Neuronal stem cell (in vitro differentiated cells): ENCODE measurements around the gene FGFR2.
A peak's percentile ranks its signal among the peaks of the same experiment; 100 is the strongest.

Source experiments
- DNase-seq: peaks from one replicate; pipeline ENCODE4 v3.0.0-alpha.2; 2013; ENCODE audit warnings: low spot score
- H2AFZ ChIP-seq: one replicate; pipeline ENCODE4 v1.6.1; 2013; ENCODE audit warnings: mild to moderate bottlenecking, low read length, inconsistent platforms
- H2AK5ac ChIP-seq: 2 replicates; pipeline ENCODE4 v1.6.1; 2013; ENCODE audit warnings: low read depth, mild to moderate bottlenecking, inconsistent platforms, low read length, moderate library complexity, mixed read lengths
- H2BK120ac ChIP-seq: 2 replicates; pipeline ENCODE4 v1.6.1; 2013; ENCODE audit warnings: low read depth, mild to moderate bottlenecking, inconsistent platforms, low read length, moderate library complexity, mixed read lengths
- H2BK12ac ChIP-seq: one replicate; pipeline ENCODE4 v1.6.1; 2013; ENCODE audit warnings: low read length, inconsistent platforms
- H2BK15ac ChIP-seq: 2 replicates; pipeline ENCODE4 v1.6.1; 2013; ENCODE audit warnings: mild to moderate bottlenecking, low read length, inconsistent platforms, mixed read lengths
- H2BK5ac ChIP-seq: one replicate; pipeline ENCODE4 v1.6.1; 2013; ENCODE audit warnings: inconsistent platforms, mild to moderate bottlenecking, low read length, moderate library complexity
- H3K14ac ChIP-seq: one replicate; pipeline ENCODE4 v1.6.1; 2013; ENCODE audit warnings: low read length, inconsistent platforms
- H3K18ac ChIP-seq: 2 replicates; pipeline ENCODE4 v1.6.1; 2013; ENCODE audit warnings: low read length, inconsistent platforms
- H3K23ac ChIP-seq: 2 replicates; pipeline ENCODE4 v1.6.1; 2013; ENCODE audit warnings: low read depth, mild to moderate bottlenecking, mixed read lengths, low read length, inconsistent platforms; ENCODE audit not compliant: poor library complexity
- H3K27ac ChIP-seq: replicated peaks from 3 replicates; pipeline ENCODE4 v1.5.1; 2013; ENCODE audit warnings: low read length, inconsistent platforms
- H3K27me3 ChIP-seq, 3 experiments: 2 replicates each; pipeline ENCODE4 v1.6.1; 2013; ENCODE audit warnings: low read length in 3 of 3, mild to moderate bottlenecking in 2 of 3, inconsistent platforms in 1 of 3, low read depth in 1 of 3, mixed read lengths in 1 of 3, moderate library complexity in 1 of 3; ENCODE audit not compliant: control insufficient read depth in 3 of 3, insufficient read depth in 3 of 3
- H3K36me3 ChIP-seq, 2 donors: replicated peaks in 1 of 2; 2 replicates each; pipeline ENCODE4 v1.6.1; 2013; ENCODE audit warnings: low read length in 2 of 2; ENCODE audit not compliant: control insufficient read depth in 2 of 2, insufficient read depth in 2 of 2
- H3K4ac ChIP-seq: 2 replicates; pipeline ENCODE4 v1.6.1; 2013; ENCODE audit warnings: inconsistent platforms, mild to moderate bottlenecking, low read length, moderate library complexity
- H3K4me1 ChIP-seq, 2 donors: 1 replicate in 1 of 2; 2 replicates in 1 of 2; pipeline ENCODE4 v1.6.1; 2013; ENCODE audit warnings: low read length in 2 of 2, low read depth in 1 of 2; ENCODE audit not compliant: control insufficient read depth in 2 of 2, insufficient read depth in 1 of 2
- H3K4me2 ChIP-seq: one replicate; pipeline ENCODE4 v1.6.1; 2013; ENCODE audit warnings: mild to moderate bottlenecking, low read length, inconsistent platforms; ENCODE audit not compliant: insufficient read depth, poor library complexity, severe bottlenecking
- H3K4me3 ChIP-seq, 2 donors: 2 replicates each; pipeline ENCODE4 v1.5.1; 2013; ENCODE audit warnings: low read length in 2 of 2, mild to moderate bottlenecking in 2 of 2, inconsistent platforms in 1 of 2, moderate library complexity in 1 of 2
- H3K79me1 ChIP-seq: one replicate; pipeline ENCODE4 v1.6.1; 2013; ENCODE audit warnings: low read depth, mild to moderate bottlenecking, inconsistent platforms, low read length, moderate library complexity
- H3K9ac ChIP-seq: one replicate; pipeline ENCODE4 v1.6.1; 2013; ENCODE audit warnings: mild to moderate bottlenecking, low read depth, low read length, inconsistent platforms; ENCODE audit not compliant: poor library complexity
- H3K9me3 ChIP-seq, 2 donors: replicated peaks in 1 of 2; 2 replicates each; pipeline versions ENCODE3 to v1.6.1; 2013; ENCODE audit warnings: low read length in 2 of 2, mild to moderate bottlenecking in 2 of 2, inconsistent platforms in 1 of 2, low read depth in 1 of 2, mixed read lengths in 1 of 2, moderate library complexity in 1 of 2; ENCODE audit not compliant: control insufficient read depth in 2 of 2, insufficient read depth in 1 of 2
- H4K8ac ChIP-seq: one replicate; pipeline ENCODE4 v1.6.1; 2013; ENCODE audit warnings: low read depth, mild to moderate bottlenecking, inconsistent platforms, low read length, moderate library complexity
- H4K91ac ChIP-seq: one replicate; pipeline ENCODE4 v1.6.1; 2013; ENCODE audit warnings: low read length, low read depth, mild to moderate bottlenecking, inconsistent platforms; ENCODE audit not compliant: poor library complexity
- WGBS, 2 donors: extraction: QIAGEN DNeasy Blood & Tissue Kit; methylation state at CpG; one replicate each; pipeline ENCODE4 v1.1.7; 2013; ENCODE audit warnings: missing lambda C conversion rate in 2 of 2, mixed read lengths in 1 of 2; ENCODE audit not compliant: insufficient read length in 2 of 2, insufficient replicate concordance in 1 of 2; ENCODE audit errors: extremely low coverage in 2 of 2; 5-methylcytosine and 5-hydroxymethylcytosine counted together

Gene FGFR2

DNA sequence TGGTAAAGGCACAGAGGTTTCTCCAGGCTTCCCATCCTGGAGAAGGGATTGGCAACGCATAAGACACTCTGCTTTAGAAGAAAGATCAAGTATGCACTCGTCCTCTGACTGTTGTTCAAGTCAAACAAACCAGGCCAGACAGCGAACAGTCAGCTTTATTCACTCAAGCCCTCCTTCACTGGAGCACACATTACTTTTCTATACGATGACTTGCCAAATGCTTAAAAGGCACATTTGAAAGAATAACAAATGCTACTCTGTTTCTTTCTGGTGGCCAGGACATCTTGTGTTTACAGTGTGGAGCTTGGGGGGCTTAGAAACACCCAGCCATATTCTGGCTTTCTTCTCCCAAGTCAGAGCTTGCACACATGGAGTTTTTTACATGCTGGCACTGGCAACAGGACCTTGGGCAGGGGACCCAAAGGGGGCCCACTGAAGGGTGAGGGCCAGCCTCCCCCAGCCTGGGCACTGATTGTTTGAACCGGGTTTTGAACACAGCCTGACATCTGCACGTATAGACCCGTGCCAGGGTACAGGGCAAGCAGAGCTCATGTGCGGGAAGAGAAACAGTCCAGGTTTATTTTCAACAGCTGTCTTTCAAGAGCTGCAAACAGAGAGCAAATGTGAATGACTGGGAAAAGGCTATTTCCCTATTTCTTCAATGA lies 33.3 kb upstream of the FGFR2 start:
- H3K27ac ChIP-seq: no peak overlapping the region
- no peak overlapping the region for H2BK12ac ChIP-seq
- H3K9ac ChIP-seq: no peak overlapping the region
- H3K18ac ChIP-seq: no peak overlapping the region
- H3K4ac ChIP-seq: no peak overlapping the region
- no peak overlapping the region for H4K91ac ChIP-seq
- H3K36me3 ChIP-seq: no peaks in the 10 kb centered on the region
- peaks cover 0 to 3% of the 10 kb centered on the region in 2 donors for H3K4me1 ChIP-seq
- H3K79me1 ChIP-seq: no peaks in the 10 kb centered on the region
- DNase-seq: no peak
- no peak overlapping the region for H3K14ac ChIP-seq
- H2AFZ ChIP-seq: peak overlapping the region; percentile 28
- no peak overlapping the region for H2BK5ac ChIP-seq
- no peak overlapping the region for H3K4me2 ChIP-seq
- H2AK5ac ChIP-seq: no peak overlapping the region
- peaks cover 0 to 8% (median 0%) of the 10 kb centered on the region in 3 experiments for H3K27me3 ChIP-seq
- no peak overlapping the region for H4K8ac ChIP-seq
- no peaks in the 10 kb centered on the region for H3K9me3 ChIP-seq
- no CpG with 5 or more reads among the region's 8 CpGs for WGBS, 2 donors
- H3K4me3 ChIP-seq: no peak overlapping the region
- H3K23ac ChIP-seq: no peak overlapping the region
- no peak overlapping the region for H2BK15ac ChIP-seq
- H2BK120ac ChIP-seq: no peak overlapping the region

DNA sequence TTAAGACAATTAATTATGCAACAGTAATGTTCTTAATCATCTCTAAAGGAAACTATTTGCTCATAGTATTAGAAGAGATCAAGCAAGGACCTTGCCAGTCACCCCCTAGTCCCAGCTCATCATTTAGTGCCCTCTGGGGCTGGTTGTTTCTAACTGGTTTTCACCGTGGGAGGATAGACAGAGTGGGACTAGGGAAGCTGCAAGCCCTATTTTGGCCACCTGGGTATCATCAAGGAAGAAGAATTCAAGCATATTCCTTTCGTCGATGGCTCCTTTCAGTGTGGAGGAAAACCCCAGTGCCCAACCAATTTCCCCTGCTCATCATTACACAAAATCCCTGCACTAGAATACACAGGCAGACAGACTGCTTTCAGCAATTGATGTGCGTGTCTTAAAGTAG lies 30.6 kb upstream of the FGFR2 start:
- no peak overlapping the region for H4K8ac ChIP-seq
- H3K79me1 ChIP-seq: no peaks in the 10 kb centered on the region
- peaks cover 0 to 10% (median 0%) of the 10 kb centered on the region in 3 experiments for H3K27me3 ChIP-seq
- no CpG with 5 or more reads among the region's 4 CpGs for WGBS, 2 donors
- no peak overlapping the region for H3K4me3 ChIP-seq
- peaks cover 0 to 7% of the 10 kb centered on the region in 2 donors for H3K4me1 ChIP-seq
- no peak overlapping the region for H3K4ac ChIP-seq
- H3K27ac ChIP-seq: no peak overlapping the region
- H2AFZ ChIP-seq: no peak overlapping the region
- H2BK5ac ChIP-seq: no peak overlapping the region
- H3K14ac ChIP-seq: no peak overlapping the region
- H3K18ac ChIP-seq: no peak overlapping the region
- no peak overlapping the region for H2BK15ac ChIP-seq
- no peak overlapping the region for H4K91ac ChIP-seq
- H3K9me3 ChIP-seq: no peaks in the 10 kb centered on the region
- H3K36me3 ChIP-seq: no peaks in the 10 kb centered on the region
- H3K23ac ChIP-seq: no peak overlapping the region
- no peak overlapping the region for H3K9ac ChIP-seq
- H3K4me2 ChIP-seq: no peak overlapping the region
- DNase-seq: no peak
- no peak overlapping the region for H2BK12ac ChIP-seq
- no peak overlapping the region for H2AK5ac ChIP-seq
- H2BK120ac ChIP-seq: no peak overlapping the region

GRCh38 chr10:121627876-121628581 lies 29.8 kb upstream of the FGFR2 start:
- Histone ChIP-seq H3K4ac (no peak overlapping the region), H2BK120ac (no peak overlapping the region), H2BK15ac (no peak overlapping the region), H4K91ac (no peak overlapping the region), H2BK12ac (no peak overlapping the region), H2BK5ac (no peak overlapping the region), H3K4me1 (peaks cover 0 to 7% of the 10 kb centered on the region in 2 donors), H3K9me3 (no peaks in the 10 kb centered on the region), H3K79me1 (no peaks in the 10 kb centered on the region), H3K36me3 (no peaks in the 10 kb centered on the region), H3K27ac (no peak overlapping the region), H3K18ac (no peak overlapping the region), H3K4me2 (no peak overlapping the region), H3K14ac (no peak overlapping the region), H3K4me3 (no peak overlapping the region), H3K27me3 (peaks cover 0 to 13% (median 0%) of the 10 kb centered on the region in 3 experiments), H3K9ac (no peak overlapping the region), H4K8ac (no peak overlapping the region), H2AK5ac (no peak overlapping the region), H2AFZ (peak overlapping the region; percentile 71), H3K23ac (no peak overlapping the region)
- DNase-seq: no peak
- WGBS, 2 donors: no CpG with 5 or more reads among the region's 15 CpGs

- Histone ChIP-seq H2BK12ac (no peak overlapping the region), H3K27ac (no peak overlapping the region), H4K8ac (no peak overlapping the region), H3K9ac (no peak overlapping the region), H2BK5ac (no peak overlapping the region), H3K4ac (no peak overlapping the region), H3K4me2 (no peak overlapping the region), H3K4me3 (no peak overlapping the region), H3K4me1 (peaks cover 0 to 7% of the 10 kb centered on the region in 2 donors), H4K91ac (no peak overlapping the region), H3K18ac (no peak overlapping the region), H3K23ac (no peak overlapping the region), H3K27me3 (peaks cover 0 to 16% (median 0%) of the 10 kb centered on the region in 3 experiments), H3K79me1 (no peaks in the 10 kb centered on the region), H2BK120ac (no peak overlapping the region), H3K36me3 (no peaks in the 10 kb centered on the region), H3K9me3 (no peaks in the 10 kb centered on the region), H2AFZ (no peak overlapping the region), H2BK15ac (no peak overlapping the region), H3K14ac (no peak overlapping the region), H2AK5ac (no peak overlapping the region)
- no peak for DNase-seq
- no CpG with 5 or more reads among the region's 11 CpGs for WGBS, 2 donors
Observed at GRCh38 chr10:121624836-121625486, 26.7 kb upstream of the FGFR2 start.
